K562 (cell line): Measurements from ENCODE around the gene CMTR2. TPM values are rescaled to one million over a fixed set of nuclear protein-coding genes. Genes with fewer than 3 reads are reported as not detected.

Experiments
- ATAC-seq: fragments of 200-7000 bp; cut with Tn5 transposase; 3 replicates; pipeline ENCODE4 v1.9.1; 2020; ENCODE audit warnings: moderate library complexity
- BruUV-seq: library from RNA; stranded (reverse); fragments of 400-500 nt; replicated peaks from 2 replicates; lab custom pipeline; 2021; lab: Mats Ljungman, UMichigan
- CTCF ChIA-PET: fragments of 300-600 bp; formaldehyde crosslinking; extraction: SDS; loops from one replicate; lab custom pipeline; 2021; ENCODE audit warnings: low intra/inter-chr PET ratio; lab: Yijun Ruan, JAX
- POLR2A ChIA-PET: fragments of 300-600, 350-650 bp; sonication (Branson Sonifier 250); formaldehyde crosslinking; extraction: SDS; loops from one replicate; lab custom pipeline; 2021; ENCODE audit warnings: antibody characterized with exemption, inconsistent platforms; lab: Yijun Ruan, JAX
- DNase-seq, 4 experiments: peaks; one replicate each; pipeline versions ENCODE4 v3.0.0 to v3.0.0-alpha.2; 2011 to 2018; ENCODE audit warnings: low spot score in 3 of 4, mixed read lengths in 3 of 4; ENCODE audit errors: extremely low read depth in 1 of 4
- FAIRE-seq: peaks from 2 replicates; lab custom pipeline; 2011; peaks lifted over from hg19 to GRCh38; lab: Jason Lieb, UNC
- H2AFZ ChIP-seq: 2 replicates; pipeline ENCODE4 v1.6.0; 2011; ENCODE audit warnings: low read depth, low read length, control low read depth, inconsistent platforms
- H3K27ac ChIP-seq: fragments of 200-600 bp; 3 replicates; pipeline ENCODE4 v1.8.0; 2011; ENCODE audit warnings: low read depth, mild to moderate bottlenecking, control low read depth, inconsistent platforms, low read length, moderate library complexity, mixed read lengths; ENCODE audit errors: extremely low read depth
- H3K27me3 ChIP-seq, 2 experiments: fragments of 300-600 bp in 1 of 2; 2 replicates in 1 of 2; 3 replicates in 1 of 2; pipeline versions ENCODE4 v1.6.0 to v1.8.0; 2011; ENCODE audit warnings: inconsistent platforms in 2 of 2, low read length in 2 of 2, mild to moderate bottlenecking in 1 of 2, mixed read lengths in 1 of 2, moderate library complexity in 1 of 2; ENCODE audit not compliant: control insufficient read depth in 2 of 2, insufficient read depth in 2 of 2
- H3K36me3 ChIP-seq: fragments of 300-600 bp; 3 replicates; pipeline ENCODE4 v1.8.0; 2011; ENCODE audit warnings: mild to moderate bottlenecking, low read length, inconsistent platforms; ENCODE audit not compliant: control insufficient read depth, insufficient read depth
- H3K4me1 ChIP-seq, 2 experiments: fragments of 200-600 bp in 1 of 2; replicated peaks in 1 of 2; 2 replicates in 1 of 2; 3 replicates in 1 of 2; pipeline versions ENCODE4 v1.5.1 to v1.8.0; 2011; ENCODE audit warnings: inconsistent platforms in 2 of 2, low read length in 2 of 2, mild to moderate bottlenecking in 1 of 2, mixed read lengths in 1 of 2, moderate library complexity in 1 of 2; ENCODE audit not compliant: control insufficient read depth in 2 of 2, insufficient read depth in 2 of 2
- H3K4me2 ChIP-seq: 2 replicates; pipeline ENCODE4 v1.6.1; 2011; ENCODE audit warnings: low read length, control low read depth, inconsistent platforms, mixed read lengths; ENCODE audit not compliant: insufficient read depth
- H3K4me3 ChIP-seq: fragments of 200-600 bp; sonication (generic), shearing (Covaris generic); 2 replicates; pipeline ENCODE4 v1.5.1; 2016; ENCODE audit warnings: control low read depth, inconsistent platforms
- H3K79me2 ChIP-seq: fragments of 200-600 bp; 3 replicates; pipeline ENCODE4 v1.8.0; 2011; ENCODE audit warnings: low read length, inconsistent platforms; ENCODE audit not compliant: control insufficient read depth, insufficient read depth
- H3K9ac ChIP-seq, 2 experiments: 2 replicates each; pipeline versions ENCODE4 v1.6.0 to v1.6.1; 2011; ENCODE audit warnings: low read depth in 2 of 2, low read length in 2 of 2, control low read depth in 1 of 2, inconsistent platforms in 1 of 2, mild to moderate bottlenecking in 1 of 2, mixed read lengths in 1 of 2; ENCODE audit not compliant: insufficient read depth in 1 of 2
- H3K9me1 ChIP-seq: one replicate; pipeline ENCODE4 v1.6.0; 2011; ENCODE audit warnings: inconsistent platforms, mild to moderate bottlenecking, low read length, moderate library complexity; ENCODE audit not compliant: control insufficient read depth, insufficient read depth
- H3K9me3 ChIP-seq: replicated peaks from 2 replicates; pipeline ENCODE4 v1.5.1; 2011; ENCODE audit warnings: low read depth, low read length, inconsistent platforms; ENCODE audit not compliant: control insufficient read depth, insufficient read depth
- H4K20me1 ChIP-seq: replicated peaks from 2 replicates; pipeline ENCODE4 v1.6.1; 2011; ENCODE audit warnings: low read length, inconsistent platforms, mixed read lengths; ENCODE audit not compliant: control insufficient read depth, insufficient read depth
- C11orf30 ChIP-seq: fragments of 450-650 bp; IDR thresholded peaks from 2 replicates; pipeline ENCODE4 v1.6.1; 2016; ENCODE audit warnings: low read depth, mild to moderate bottlenecking
- GABPB2 ChIP-seq: fragments of 250-450 bp; sonication (Bioruptor Pico); conservative IDR thresholded peaks from 2 replicates; pipeline ENCODE4 v1.5.1; 2021; ENCODE audit warnings: mild to moderate bottlenecking
- GATAD2A ChIP-seq: fragments of 450-650 bp; IDR thresholded peaks from 2 replicates; pipeline ENCODE4 v1.6.1; 2017
- MTA3 ChIP-seq: fragments of 450-650 bp; formaldehyde crosslinking; IDR thresholded peaks from 2 replicates; pipeline ENCODE4 v1.6.1; 2017; ENCODE audit warnings: mild to moderate bottlenecking, borderline replicate concordance
- RAD21 ChIP-seq, 2 experiments: fragments of 250-450 bp in 1 of 2; fragments of 450-650 bp in 1 of 2; sonication (Bioruptor Pico) in 1 of 2; formaldehyde crosslinking in 1 of 2; IDR thresholded peaks in 1 of 2; conservative IDR thresholded peaks in 1 of 2; 2 replicates each; pipeline versions ENCODE4 v1.4.0 to v1.8.0; 2020 to 2022; ENCODE audit warnings: mild to moderate bottlenecking in 2 of 2, moderate library complexity in 1 of 2
- RBM14 ChIP-seq: fragments of 200-400 bp; formaldehyde crosslinking; IDR thresholded peaks from 2 replicates; pipeline ENCODE4 v1.6.1; 2018; ENCODE audit warnings: low read depth, mild to moderate bottlenecking, low read length, moderate library complexity, borderline replicate concordance; ENCODE audit not compliant: insufficient read depth
- SREBF2 ChIP-seq: sonication (generic); formaldehyde crosslinking; IDR thresholded peaks from 2 replicates; pipeline ENCODE4 v1.4.0; 2020; ENCODE audit warnings: mild to moderate bottlenecking, missing genetic modification reagents
- STAT5B ChIP-seq: fragments of 250-450 bp; sonication (Bioruptor Pico); IDR thresholded peaks from 2 replicates; pipeline ENCODE4 v1.8.0; 2021; ENCODE audit warnings: mild to moderate bottlenecking, inconsistent platforms
- ZNF699 ChIP-seq: fragments of 250-450 bp; sonication (Bioruptor Pico); IDR thresholded peaks from 2 replicates; pipeline ENCODE4 v1.8.0; 2021; ENCODE audit warnings: mild to moderate bottlenecking, moderate library complexity; ENCODE audit not compliant: insufficient replicate concordance
- ZSCAN29 ChIP-seq: fragments of 450-650 bp; IDR thresholded peaks from 2 replicates; pipeline ENCODE4 v1.6.1; 2017
- WGBS: fragments of 100-300 bp; shearing (Covaris generic); methylation state at CpG from one replicate; pipeline ENCODE4 v1.1.6; 2016; ENCODE audit warnings: low coverage, mixed read lengths; ENCODE audit not compliant: insufficient coverage; ENCODE audit errors: missing lambda C conversion rate; 5-methylcytosine and 5-hydroxymethylcytosine counted together
- in situ Hi-C: fragments of 300-500 bp; cut with MboI; formaldehyde crosslinking; loops from 4 replicates; pipeline ENCODE4 v1.15.0; 2018; ENCODE audit warnings: inconsistent platforms, mixed read lengths
- intact Hi-C: fragments of 100-400 bp; cut with micrococcal nuclease; formaldehyde crosslinking; loops from 2 replicates; pipeline ENCODE4 v1.14.2; 2022
- polyA plus RNA-seq, 8 experiments: library from polyadenylated mRNA; depleted of rRNA in 4 of 8; stranded (reverse) in 5 of 8; unstranded in 3 of 8; fragments of >200 nt; fragmentation: Nextera tagmentation in 2 of 8; fragmentation: Illumina TruSeq in 1 of 8; extraction: Ambion mirVana in 2 of 8; extraction: Trizol in 1 of 8; gene quantifications; 2 replicates each; pipeline versions ENCODE4 v1.2.1 to v1.2.3, GENCODE V29; 2011 to 2014; ENCODE audit warnings: inconsistent platforms in 1 of 8, missing spikeins in 1 of 8
- total RNA-seq, 7 experiments: library from RNA; depleted of rRNA in 6 of 7; stranded (reverse); fragments of >200 nt in 6 of 7; fragmentation: Illumina TruSeq in 2 of 7; extraction: Trizol in 2 of 7; gene quantifications; 2 replicates each; pipeline versions ENCODE4 v1.2.1 to v1.2.3, GENCODE V29; 2011 to 2021; ENCODE audit warnings: low replicate concordance in 1 of 7
- TF ChIP-seq, protein P1 (sequence below): fragments of 450-650 bp; conservative IDR thresholded peaks from 2 replicates; pipeline ENCODE4 v1.6.1; 2016; ENCODE audit warnings: missing genetic modification characterization, low read depth, mild to moderate bottlenecking, missing compliant biosample characterization, moderate library complexity
- TF ChIP-seq, protein P2 (sequence below): sonication (generic); formaldehyde crosslinking; IDR thresholded peaks from 2 replicates; pipeline ENCODE4 v1.8.0; 2022; ENCODE audit warnings: mild to moderate bottlenecking, missing genetic modification reagents
- TF ChIP-seq, protein P3 (sequence below): sonication (generic); formaldehyde crosslinking; IDR thresholded peaks from 2 replicates; pipeline ENCODE4 v1.8.0; 2022; ENCODE audit warnings: mild to moderate bottlenecking, low read depth, missing genetic modification reagents
- TF ChIP-seq, protein P4 (sequence below): fragments of 250-450 bp; sonication (Bioruptor Pico); IDR thresholded peaks from 2 replicates; pipeline ENCODE4 v1.8.0; 2022; ENCODE audit warnings: moderate library complexity, mild to moderate bottlenecking, inconsistent platforms

The CMTR2 gene
- total and polyA plus RNA-seq, 9 of the 15 experiments (the other 6 are each of a cell fraction or from before 2014, with no cell fraction given): 4.6 to 24.8 (median 12.7) TPM

DNA sequence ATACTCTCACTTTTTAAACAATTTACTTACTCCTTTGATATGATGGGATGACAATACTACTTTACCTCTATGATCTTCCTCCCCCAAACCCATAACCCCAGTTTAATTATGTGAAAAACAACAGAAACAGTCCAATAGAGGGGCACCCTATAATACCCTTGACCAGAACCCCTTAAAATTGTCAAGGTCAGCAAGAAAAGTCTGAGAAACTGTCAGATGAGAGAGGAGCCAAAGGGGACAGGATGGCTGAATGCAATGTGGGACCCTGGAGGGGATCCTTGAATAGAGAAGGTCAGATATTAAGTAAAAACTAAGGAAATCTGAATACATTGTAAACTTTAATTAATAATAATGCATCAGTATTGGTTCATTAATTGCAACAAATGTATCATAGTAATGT is 42.9 kb downstream of the CMTR2 start (continued):
- TF ChIP-seq, protein P1, sequence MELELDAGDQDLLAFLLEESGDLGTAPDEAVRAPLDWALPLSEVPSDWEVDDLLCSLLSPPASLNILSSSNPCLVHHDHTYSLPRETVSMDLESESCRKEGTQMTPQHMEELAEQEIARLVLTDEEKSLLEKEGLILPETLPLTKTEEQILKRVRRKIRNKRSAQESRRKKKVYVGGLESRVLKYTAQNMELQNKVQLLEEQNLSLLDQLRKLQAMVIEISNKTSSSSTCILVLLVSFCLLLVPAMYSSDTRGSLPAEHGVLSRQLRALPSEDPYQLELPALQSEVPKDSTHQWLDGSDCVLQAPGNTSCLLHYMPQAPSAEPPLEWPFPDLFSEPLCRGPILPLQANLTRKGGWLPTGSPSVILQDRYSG (tag): no peak
- no peak for TF ChIP-seq MTA3
- TF ChIP-seq ZNF699 (CRISPR knock-in tag): no peak
- TF ChIP-seq SREBF2 (CRISPR knock-in tag): no peak
- TF ChIP-seq GATAD2A: no peak
- no peak for TF ChIP-seq ZSCAN29
- no peak for TF ChIP-seq RBM14
- TF ChIP-seq RAD21 (CRISPR knock-in tag; conservative IDR thresholded peaks at IDR 0.05 in 1 of 2, IDR thresholded peaks at IDR 0.05 in 1 of 2): no peak
- 0 out of 2 replicates have a peak, but pooled peaks have one; percentile 6 for TF ChIP-seq C11orf30

DNA sequence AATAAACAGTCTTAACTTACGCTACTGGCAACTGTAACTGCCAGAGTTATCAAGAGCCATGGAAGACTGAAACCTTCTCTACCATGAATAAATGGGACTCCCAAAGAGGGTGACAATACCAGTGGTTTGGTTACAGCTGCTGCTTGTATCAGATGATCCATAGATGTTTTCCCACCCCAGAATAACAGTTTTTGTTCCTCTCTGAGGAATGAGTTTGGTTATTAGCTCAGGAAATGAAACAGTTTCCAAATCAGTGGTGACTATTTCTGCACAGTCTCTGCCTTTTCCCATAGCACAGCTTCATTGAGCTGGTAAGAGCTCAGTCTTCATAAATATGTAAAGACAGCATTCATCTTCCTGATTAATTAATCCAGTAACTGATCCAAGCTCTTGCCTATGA is 44.7 kb downstream of the CMTR2 start:
- 0% methylated on average over 1 of the region's 1 CpG for WGBS
- Histone ChIP-seq H3K36me3 (no peaks in the 10 kb centered on the region), H3K4me3 (no peak overlapping the region), H2AFZ (no peak overlapping the region), H3K9me3 (no peaks in the 10 kb centered on the region), H3K27me3 (peaks cover 5% of the 10 kb centered on the region in 2 experiments; a peak in 2 of 5 replicates), H4K20me1 (no peaks in the 10 kb centered on the region), H3K4me1 (no peaks in the 10 kb centered on the region), H3K4me2 (no peak overlapping the region), H3K9me1 (no peaks in the 10 kb centered on the region), H3K9ac (no peak overlapping the region), H3K79me2 (no peaks in the 10 kb centered on the region), H3K27ac (no peak overlapping the region)
- in situ Hi-C loops: no loop called here
- ATAC-seq (no peak), DNase-seq (no peak), FAIRE-seq (no peak)
- BruUV-seq: no TSS peak
- ChIA-PET CTCF (no interaction called here), POLR2A (no interaction called here)
- intact Hi-C loops: no loop called here
- TF ChIP-seq STAT5B (no peak), GABPB2 (no peak)
- TF ChIP-seq, protein P2, sequence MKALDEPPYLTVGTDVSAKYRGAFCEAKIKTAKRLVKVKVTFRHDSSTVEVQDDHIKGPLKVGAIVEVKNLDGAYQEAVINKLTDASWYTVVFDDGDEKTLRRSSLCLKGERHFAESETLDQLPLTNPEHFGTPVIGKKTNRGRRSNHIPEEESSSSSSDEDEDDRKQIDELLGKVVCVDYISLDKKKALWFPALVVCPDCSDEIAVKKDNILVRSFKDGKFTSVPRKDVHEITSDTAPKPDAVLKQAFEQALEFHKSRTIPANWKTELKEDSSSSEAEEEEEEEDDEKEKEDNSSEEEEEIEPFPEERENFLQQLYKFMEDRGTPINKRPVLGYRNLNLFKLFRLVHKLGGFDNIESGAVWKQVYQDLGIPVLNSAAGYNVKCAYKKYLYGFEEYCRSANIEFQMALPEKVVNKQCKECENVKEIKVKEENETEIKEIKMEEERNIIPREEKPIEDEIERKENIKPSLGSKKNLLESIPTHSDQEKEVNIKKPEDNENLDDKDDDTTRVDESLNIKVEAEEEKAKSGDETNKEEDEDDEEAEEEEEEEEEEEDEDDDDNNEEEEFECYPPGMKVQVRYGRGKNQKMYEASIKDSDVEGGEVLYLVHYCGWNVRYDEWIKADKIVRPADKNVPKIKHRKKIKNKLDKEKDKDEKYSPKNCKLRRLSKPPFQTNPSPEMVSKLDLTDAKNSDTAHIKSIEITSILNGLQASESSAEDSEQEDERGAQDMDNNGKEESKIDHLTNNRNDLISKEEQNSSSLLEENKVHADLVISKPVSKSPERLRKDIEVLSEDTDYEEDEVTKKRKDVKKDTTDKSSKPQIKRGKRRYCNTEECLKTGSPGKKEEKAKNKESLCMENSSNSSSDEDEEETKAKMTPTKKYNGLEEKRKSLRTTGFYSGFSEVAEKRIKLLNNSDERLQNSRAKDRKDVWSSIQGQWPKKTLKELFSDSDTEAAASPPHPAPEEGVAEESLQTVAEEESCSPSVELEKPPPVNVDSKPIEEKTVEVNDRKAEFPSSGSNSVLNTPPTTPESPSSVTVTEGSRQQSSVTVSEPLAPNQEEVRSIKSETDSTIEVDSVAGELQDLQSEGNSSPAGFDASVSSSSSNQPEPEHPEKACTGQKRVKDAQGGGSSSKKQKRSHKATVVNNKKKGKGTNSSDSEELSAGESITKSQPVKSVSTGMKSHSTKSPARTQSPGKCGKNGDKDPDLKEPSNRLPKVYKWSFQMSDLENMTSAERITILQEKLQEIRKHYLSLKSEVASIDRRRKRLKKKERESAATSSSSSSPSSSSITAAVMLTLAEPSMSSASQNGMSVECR (CRISPR knock-in tag): no peak
- TF ChIP-seq, protein P3, sequence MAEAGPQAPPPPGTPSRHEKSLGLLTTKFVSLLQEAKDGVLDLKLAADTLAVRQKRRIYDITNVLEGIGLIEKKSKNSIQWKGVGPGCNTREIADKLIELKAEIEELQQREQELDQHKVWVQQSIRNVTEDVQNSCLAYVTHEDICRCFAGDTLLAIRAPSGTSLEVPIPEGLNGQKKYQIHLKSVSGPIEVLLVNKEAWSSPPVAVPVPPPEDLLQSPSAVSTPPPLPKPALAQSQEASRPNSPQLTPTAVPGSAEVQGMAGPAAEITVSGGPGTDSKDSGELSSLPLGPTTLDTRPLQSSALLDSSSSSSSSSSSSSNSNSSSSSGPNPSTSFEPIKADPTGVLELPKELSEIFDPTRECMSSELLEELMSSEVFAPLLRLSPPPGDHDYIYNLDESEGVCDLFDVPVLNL: no peak
- TF ChIP-seq, protein P4, sequence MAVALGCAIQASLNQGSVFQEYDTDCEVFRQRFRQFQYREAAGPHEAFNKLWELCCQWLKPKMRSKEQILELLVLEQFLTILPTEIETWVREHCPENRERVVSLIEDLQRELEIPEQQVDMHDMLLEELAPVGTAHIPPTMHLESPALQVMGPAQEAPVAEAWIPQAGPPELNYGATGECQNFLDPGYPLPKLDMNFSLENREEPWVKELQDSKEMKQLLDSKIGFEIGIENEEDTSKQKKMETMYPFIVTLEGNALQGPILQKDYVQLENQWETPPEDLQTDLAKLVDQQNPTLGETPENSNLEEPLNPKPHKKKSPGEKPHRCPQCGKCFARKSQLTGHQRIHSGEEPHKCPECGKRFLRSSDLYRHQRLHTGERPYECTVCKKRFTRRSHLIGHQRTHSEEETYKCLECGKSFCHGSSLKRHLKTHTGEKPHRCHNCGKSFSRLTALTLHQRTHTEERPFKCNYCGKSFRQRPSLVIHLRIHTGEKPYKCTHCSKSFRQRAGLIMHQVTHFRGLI (CRISPR knock-in tag): no peak
